Endothelial cell (in vitro differentiated cells): ENCODE measurements around the gene OTUD3. TPM values are rescaled to one million over a fixed set of nuclear protein-coding genes. Genes with fewer than 3 reads are reported as not detected.
"Not testable (repeated sequence)": the region's sequence is repeated elsewhere in the genome, so short reads cannot be mapped to it uniquely, and the experiment has no call there.

Experiments
- DNase-seq: peaks from one replicate; pipeline ENCODE4 v3.0.0; 2021; ENCODE audit warnings: low spot score
- H3K27ac Mint-ChIP-seq: one replicate; pipeline ENCODE4 v1.8.0; 2021; ENCODE audit warnings: mixed read lengths, inconsistent platforms; ENCODE audit not compliant: unreplicated experiment
- H3K27me3 Mint-ChIP-seq: one replicate; pipeline ENCODE4 v1.8.0; 2021; ENCODE audit warnings: mild to moderate bottlenecking, moderate library complexity, mixed read lengths, inconsistent platforms; ENCODE audit not compliant: unreplicated experiment
- H3K36me3 Mint-ChIP-seq: one replicate; pipeline ENCODE4 v1.8.0; 2021; ENCODE audit warnings: mild to moderate bottlenecking, low read depth, mixed read lengths, inconsistent platforms; ENCODE audit not compliant: unreplicated experiment
- H3K4me1 Mint-ChIP-seq: one replicate; pipeline ENCODE4 v1.8.0; 2021; ENCODE audit warnings: mild to moderate bottlenecking, mixed read lengths, inconsistent platforms; ENCODE audit not compliant: unreplicated experiment
- H3K4me3 Mint-ChIP-seq: one replicate; pipeline ENCODE4 v1.8.0; 2021; ENCODE audit warnings: mild to moderate bottlenecking, mixed read lengths, inconsistent platforms; ENCODE audit not compliant: unreplicated experiment
- H3K9me3 Mint-ChIP-seq: one replicate; pipeline ENCODE4 v1.8.0; 2021; ENCODE audit warnings: mixed read lengths, inconsistent platforms; ENCODE audit not compliant: unreplicated experiment
- total RNA-seq: library from RNA; stranded (reverse); fragmentation: NEBNext Ultra II Directional; extraction: Animal tissue kit (Norgen Biotek cat#: 25700); gene quantifications from one replicate; pipeline ENCODE4 v1.2.1, GENCODE V29; 2021; ENCODE audit not compliant: unreplicated experiment
- TF ChIP-seq, protein P1 (sequence below): fragments of 200-600 bp; sonication (generic); IDR thresholded peaks from one replicate; pipeline ENCODE4 v1.5.0; 2021; ENCODE audit warnings: antibody characterized with exemption; ENCODE audit not compliant: unreplicated experiment

OTUD3 gene
- total RNA-seq, 1 donor from 2014 or later, result 12.1 TPM

DNA sequence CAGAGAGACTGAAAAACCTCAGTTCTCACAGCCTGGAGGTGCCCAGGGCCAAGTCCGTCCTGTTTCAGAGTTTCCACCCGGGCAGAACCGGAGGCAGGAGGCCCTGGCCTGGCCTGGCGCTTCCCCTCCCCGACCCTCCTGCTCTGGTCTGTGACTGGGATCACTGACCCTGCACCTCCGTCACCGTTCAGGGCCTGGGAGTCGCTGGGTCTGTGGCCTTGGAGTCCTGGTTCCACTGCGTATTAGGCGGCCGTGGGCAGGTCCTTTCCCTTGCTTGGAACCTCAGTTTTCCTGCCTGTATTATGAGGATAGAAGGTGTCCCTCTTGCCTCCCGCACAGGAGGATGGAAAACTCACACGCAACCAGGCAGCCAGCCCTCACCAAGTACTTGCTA lies 41.8 kb downstream of the OTUD3 start:
- no peaks in the 10 kb centered on the region for H3K9me3 Mint-ChIP-seq
- no peaks in the 10 kb centered on the region for H3K4me1 Mint-ChIP-seq
- H3K27ac Mint-ChIP-seq, result no peak overlapping the region
- DNase-seq, result no peak
- TF ChIP-seq, protein P1, sequence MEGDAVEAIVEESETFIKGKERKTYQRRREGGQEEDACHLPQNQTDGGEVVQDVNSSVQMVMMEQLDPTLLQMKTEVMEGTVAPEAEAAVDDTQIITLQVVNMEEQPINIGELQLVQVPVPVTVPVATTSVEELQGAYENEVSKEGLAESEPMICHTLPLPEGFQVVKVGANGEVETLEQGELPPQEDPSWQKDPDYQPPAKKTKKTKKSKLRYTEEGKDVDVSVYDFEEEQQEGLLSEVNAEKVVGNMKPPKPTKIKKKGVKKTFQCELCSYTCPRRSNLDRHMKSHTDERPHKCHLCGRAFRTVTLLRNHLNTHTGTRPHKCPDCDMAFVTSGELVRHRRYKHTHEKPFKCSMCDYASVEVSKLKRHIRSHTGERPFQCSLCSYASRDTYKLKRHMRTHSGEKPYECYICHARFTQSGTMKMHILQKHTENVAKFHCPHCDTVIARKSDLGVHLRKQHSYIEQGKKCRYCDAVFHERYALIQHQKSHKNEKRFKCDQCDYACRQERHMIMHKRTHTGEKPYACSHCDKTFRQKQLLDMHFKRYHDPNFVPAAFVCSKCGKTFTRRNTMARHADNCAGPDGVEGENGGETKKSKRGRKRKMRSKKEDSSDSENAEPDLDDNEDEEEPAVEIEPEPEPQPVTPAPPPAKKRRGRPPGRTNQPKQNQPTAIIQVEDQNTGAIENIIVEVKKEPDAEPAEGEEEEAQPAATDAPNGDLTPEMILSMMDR, result no peak
- H3K36me3 Mint-ChIP-seq, result peaks cover 7% of the 10 kb centered on the region
- peaks cover 2% of the 10 kb centered on the region for H3K27me3 Mint-ChIP-seq
- H3K4me3 Mint-ChIP-seq, result no peak overlapping the region

GRCh38 chr1:19925342-19926070 lies 43.3 kb downstream of the OTUD3 start:
- Mint-ChIP-seq H3K27ac (no peak overlapping the region), H3K36me3 (peaks cover 7% of the 10 kb centered on the region), H3K27me3 (peaks cover 2% of the 10 kb centered on the region), H3K4me3 (no peak overlapping the region), H3K9me3 (peaks cover 4% of the 10 kb centered on the region), H3K4me1 (no peaks in the 10 kb centered on the region)
- TF ChIP-seq, protein P1, result no peak
- no peak for DNase-seq

DNA sequence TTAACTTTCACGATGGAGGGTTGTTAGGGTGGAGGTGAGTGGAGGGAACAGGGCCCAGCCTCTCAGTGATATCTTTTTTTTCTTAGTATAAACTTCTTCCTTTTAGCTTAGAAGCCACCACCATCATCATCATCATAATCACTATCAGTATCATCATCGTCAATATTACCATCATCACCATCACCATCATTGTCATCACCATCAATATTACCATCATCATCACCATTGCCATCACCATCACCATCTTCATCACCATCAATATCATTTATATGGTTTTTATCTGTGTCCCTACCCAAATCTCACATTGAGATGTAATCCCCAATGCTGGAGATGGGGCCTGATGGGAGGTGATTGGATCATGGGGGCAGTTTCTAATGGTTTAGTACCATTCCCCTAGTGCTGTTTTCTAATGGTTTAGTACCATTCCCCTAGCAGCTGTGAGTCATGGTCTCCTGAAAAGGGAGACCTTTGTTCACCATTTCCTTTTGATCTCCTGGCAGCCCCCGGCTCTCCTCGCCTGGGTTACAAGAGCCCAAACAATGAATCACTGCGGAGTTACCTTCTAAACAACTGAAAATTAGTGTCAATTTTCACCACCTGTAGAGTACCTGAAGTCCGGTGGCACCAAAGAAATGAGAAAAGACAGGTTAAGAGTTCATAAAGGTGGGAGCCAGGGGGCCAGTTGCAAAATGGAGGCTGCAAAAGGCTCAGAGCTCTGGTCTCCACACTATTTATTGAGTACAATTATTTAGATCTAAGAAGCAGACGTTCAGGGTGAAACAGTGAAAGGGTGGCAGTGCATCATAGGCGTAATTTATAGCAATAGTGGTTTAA lies 44.3 kb downstream of the OTUD3 start:
- TF ChIP-seq, protein P1, result no peak
- Mint-ChIP-seq H3K36me3 (peaks cover 7% of the 10 kb centered on the region), H3K4me3 (no peak overlapping the region), H3K27me3 (peaks cover under 1% of the 10 kb centered on the region), H3K27ac (no peak overlapping the region), H3K4me1 (no peaks in the 10 kb centered on the region), H3K9me3 (peaks cover 4% of the 10 kb centered on the region)
- no peak for DNase-seq

DNA sequence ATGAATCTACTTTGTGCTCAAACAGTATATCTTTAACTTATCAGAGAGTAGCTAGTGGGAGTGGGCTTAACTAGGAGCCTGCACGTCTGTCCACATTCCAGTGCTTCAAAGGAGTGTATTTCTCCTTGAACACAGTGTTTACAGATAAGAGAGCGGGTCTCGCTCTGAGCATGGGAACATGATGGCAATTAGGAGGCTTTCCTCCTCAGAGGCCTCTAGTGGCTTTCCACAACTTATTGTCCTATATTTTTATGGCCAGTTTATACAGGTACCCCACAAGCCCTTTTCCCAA lies 44.9 kb downstream of the OTUD3 start:
- not testable (repeated sequence) for H3K4me3 Mint-ChIP-seq, DNase-seq, H3K4me1 Mint-ChIP-seq, H3K36me3 Mint-ChIP-seq, H3K27ac Mint-ChIP-seq, H3K27me3 Mint-ChIP-seq, H3K9me3 Mint-ChIP-seq

DNA sequence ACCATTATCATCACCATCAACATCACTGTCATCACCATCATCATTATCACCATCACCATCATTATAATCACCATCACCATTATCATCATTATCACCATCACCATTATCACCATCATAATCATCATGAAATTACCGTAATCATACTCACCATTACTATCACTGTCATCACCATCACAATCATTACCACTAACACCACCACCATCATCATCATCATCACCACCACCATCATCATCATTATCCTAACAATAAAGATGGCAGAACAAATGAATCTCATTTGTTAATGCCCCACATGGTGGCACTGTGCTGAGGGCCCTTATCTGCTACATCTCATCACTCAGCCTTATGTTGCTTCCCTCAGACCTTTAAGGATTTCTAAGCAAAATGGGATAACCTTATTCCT lies 50.7 kb downstream of the OTUD3 start:
- peaks cover 6% of the 10 kb centered on the region for H3K36me3 Mint-ChIP-seq
- H3K27me3 Mint-ChIP-seq, result peaks cover 6% of the 10 kb centered on the region
- DNase-seq, result no peak
- H3K4me3 Mint-ChIP-seq, result peak overlapping the region; percentile 1
- TF ChIP-seq, protein P1, result no peak
- peaks cover 22% of the 10 kb centered on the region for H3K9me3 Mint-ChIP-seq
- peaks cover 7% of the 10 kb centered on the region for H3K4me1 Mint-ChIP-seq
- peak overlapping the region; percentile 1 for H3K27ac Mint-ChIP-seq
